ENCODE results near the gene APBB2.
"Not testable (repeated sequence)": the region's sequence is repeated elsewhere in the genome, so short reads cannot be mapped to it uniquely, and the experiment has no call there.

APBB2 gene

GRCh38 chr4:41052287-41052686 is 162.1 kb downstream of the APBB2 start:
- DNase-seq = no peak

DNA sequence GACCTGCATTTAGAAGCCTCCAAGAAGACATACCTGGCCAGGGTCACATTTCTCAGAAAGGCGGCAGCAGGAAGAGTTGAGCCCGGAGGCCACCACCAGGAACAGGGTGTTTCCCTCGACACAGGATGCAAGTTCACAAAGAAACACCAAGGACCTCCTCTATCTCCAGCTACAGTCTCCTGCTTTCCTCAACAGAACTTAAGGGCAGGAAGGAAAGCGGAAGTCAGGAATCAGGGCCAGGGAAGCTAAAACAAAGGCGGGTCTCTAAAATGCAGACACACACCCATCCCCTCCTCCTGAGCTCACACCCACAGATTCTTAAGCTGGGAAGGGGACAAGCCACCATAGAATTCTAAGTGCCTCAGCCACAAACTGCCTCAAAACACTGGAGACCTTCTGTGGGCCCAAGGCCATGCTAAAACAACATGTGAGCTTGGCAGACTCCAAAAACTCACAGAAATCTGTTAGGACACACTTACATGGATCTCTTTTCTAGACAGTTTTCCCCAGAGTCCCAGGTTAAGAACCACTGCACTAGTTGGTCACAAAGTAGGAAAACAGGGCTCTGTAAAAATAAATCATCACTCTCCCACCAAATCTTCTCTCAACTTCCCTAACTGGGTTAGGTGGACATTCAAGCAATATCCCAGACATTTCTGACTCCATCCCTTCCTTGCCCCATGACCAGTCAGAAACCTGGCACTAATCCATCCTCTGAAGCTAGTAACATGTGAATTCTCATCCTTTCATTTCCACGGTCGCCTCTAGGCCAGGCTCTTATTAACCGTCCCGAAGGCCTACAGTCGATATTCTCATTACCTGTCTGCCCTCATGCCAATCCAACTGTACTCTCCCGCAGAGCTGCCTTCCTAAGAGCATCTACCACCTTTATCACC is 163.2 kb downstream of the APBB2 start:
- no peak for DNase-seq

DNA sequence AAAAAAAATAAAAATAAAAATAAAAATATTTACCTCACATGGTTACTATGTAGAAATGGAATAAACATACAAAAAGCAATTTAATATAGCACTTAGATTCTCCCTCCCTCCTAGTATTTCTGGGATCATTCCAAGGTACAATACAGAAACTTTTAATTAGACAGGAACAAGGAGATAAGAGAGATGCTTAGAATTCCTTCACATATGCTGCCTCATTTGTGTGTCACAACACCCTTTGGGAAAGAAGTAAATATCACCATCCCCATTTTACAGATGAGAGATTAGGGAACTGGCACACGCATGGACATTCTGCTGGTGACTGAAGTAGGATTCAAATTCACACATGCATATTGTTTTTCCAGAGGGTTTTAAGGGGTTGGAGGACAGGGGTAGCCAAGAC is 164.2 kb downstream of the APBB2 start:
- no peak for DNase-seq

DNA sequence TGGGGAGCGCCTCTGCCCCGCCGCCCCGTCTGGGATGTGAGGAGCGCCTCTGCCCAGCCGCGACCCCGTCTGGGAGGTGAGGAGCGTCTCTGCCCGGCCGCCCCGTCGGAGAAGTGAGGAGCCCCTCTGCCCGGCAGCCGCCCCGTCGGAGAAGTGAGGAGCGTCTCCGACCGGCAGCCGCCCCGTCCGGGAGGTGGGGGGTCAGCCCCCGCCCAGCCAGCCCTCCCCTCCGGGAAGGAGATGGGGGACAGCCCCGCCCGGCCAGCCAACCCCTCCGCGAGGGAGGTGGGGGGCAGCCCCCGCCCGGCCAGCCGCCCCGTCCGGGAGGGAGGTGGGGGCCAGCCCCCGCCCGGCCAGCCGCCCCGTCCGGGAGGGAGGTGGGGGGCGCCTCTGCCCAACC is 165.2 kb downstream of the APBB2 start:
- not testable (repeated sequence) for DNase-seq

- no peak for DNase-seq
These were observed 169.6 kb downstream of the APBB2 start for GRCh38 chr4:41044791-41045190.

DNA sequence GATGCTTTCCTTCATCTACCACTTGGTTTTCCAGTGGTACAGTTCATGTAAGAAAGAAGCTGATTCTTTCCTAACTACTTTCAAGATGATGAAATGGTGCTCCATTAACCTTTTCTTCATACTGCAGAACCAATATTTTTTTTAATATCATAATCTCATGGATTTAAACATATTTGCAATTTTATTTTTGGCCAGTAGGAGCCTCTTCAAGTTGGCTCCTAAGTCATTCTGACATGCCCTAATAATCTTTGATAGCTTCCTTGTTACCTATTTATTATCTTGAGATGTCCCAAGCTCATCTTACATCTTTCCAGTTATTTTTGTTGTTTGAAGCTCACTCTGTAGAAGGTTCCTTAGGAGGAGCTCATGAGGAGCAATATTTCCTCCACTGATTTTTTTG is 170.2 kb downstream of the APBB2 start:
- no peak for DNase-seq

GRCh38 chr4:41043465-41043864 is 170.9 kb downstream of the APBB2 start:
- DNase-seq = no peak

DNA sequence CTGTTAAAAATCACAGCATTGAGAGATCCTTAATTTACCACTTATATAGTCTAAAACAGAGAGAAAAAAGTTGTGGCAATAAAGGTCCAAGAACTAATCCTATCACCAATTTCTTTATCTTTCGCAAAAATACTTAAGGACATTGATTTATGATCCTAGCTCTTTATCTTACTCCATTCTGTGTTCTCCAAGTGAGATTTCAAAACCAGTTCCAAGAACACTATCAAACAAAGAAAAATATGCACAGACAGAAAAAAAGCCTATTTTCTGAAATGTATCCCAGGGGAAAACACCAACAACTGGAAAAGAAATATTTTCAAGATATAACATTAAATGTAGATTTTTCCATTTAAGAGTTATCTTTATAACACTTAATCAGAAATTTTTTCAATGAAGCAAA is 172.8 kb downstream of the APBB2 start:
- DNase-seq = no peak

GRCh38 chr4:41039317-41039716 is 175.0 kb downstream of the APBB2 start:
- DNase-seq = no peak

GRCh38 chr4:41038304-41038703 is 176.0 kb downstream of the APBB2 start:
- no peak for DNase-seq

GRCh38 chr4:41029098-41029497 is 185.2 kb downstream of the APBB2 start:
- no peak for DNase-seq

DNA sequence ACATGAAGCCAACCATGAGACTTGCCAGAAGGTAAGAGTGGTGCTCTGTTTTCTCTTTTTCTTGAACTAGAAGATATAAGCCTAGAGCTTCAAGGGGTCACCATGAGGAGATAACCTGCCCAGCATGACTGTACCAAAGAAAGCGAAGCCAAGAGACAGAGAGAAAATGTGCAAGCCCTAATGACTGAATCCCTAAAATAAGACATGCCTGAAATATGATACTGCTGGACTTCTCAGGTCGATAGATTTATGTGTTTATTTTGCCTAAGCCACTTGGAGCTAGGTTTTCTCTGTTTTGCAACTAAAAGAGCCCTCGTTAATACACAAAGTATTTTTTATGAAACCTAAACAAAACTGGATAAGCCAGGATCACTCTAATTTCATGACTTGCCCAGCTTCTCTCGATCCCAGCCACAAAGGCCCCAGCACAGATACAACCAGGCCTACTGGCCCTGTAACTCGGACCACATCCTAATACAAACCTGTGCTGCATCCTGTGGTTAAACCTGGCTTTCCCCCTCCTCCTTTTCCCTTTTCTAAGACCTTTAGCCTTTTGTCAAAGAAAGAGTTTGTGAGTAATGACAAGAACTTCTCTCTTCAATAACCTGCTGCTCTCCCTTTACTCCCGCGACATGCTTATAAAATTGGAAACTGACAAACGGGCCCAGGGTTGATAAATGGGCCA is 185.8 kb downstream of the APBB2 start:
- DNase-seq = no peak

GRCh38 chr4:41026971-41027370 is 187.4 kb downstream of the APBB2 start:
- DNase-seq = no peak

DNA sequence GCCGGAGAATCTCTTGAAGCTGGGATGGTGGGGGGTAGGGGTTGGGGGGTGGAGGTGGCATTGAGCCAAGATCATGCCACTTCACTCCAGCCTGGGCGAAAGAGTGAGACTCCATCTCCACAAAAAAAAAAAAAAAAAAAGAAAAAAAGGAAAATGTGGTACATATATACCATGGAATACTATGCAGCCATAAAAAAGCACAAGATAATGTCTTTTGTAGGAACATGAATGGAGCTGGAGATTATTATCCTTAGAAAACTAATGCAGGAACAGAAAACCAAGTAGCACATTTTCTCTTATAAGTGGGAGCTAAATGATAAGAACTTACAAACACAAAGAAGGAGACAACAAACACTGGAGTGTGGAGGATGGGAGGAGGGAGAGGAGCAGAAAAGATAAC is 188.5 kb downstream of the APBB2 start:
- no peak for DNase-seq

DNA sequence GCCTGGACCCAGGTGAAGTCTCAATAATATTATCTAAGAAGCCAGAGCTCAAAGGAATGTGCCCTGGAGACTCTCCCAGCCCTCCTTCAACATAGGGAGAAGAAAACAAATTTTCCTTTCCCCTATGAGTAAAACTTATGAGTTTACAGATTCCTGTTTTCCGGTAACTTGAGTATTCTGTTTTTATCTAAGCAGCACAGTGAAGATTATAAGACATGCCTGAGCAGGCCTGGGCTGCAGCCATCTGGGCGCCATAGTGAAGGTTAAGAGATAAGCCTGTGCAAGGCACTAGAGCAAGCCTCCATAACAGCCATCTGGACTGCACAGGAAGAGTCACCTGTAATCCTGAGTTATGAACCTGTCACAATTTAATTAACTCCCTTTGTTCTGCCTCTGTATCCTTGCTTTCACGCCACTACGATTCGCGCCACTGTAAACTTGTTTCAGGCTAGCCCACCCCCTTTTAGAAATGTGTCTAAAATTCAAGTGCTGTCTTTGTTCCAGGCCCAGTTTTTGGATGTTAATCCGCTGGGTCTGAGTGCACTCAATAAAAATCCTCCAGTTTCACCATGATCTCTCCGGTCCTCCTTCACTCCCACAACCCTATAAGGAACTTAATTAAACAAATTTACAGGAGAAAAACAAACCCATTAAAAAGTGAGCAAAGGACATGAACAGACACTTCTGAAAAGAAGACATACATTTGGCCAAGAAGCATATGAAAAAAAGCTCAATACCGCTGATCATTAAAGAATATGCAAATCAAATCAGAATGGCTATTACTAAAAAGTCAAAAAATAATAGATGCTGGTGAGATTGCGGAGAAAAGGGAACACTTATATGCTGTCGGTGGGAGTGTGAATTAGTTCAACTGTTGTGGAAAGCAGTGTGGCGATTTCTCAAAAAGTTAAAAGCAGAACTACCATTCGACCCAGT is 189.5 kb downstream of the APBB2 start:
- DNase-seq = no peak

DNA sequence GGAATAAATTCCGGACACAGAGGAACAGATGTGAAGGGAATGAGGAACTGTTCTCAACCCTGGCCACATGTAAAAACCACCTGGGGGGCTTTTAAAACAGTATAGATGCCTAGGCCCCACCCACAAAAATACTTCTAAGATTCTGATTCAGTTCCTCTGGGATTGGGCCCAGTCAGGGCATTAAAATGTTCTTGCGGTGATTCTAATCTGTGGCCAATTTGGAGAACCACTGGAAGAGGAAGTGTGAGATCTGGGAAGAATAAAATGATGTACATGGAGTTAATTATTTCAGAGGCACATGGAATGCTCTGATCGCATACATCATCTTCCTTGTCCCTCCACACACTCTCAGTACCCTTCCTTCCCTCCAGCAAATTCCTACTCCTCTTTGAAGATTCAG is 192.2 kb downstream of the APBB2 start:
- DNase-seq = no peak

- DNase-seq = no peak
These were observed 199.2 kb downstream of the APBB2 start for GRCh38 chr4:41015016-41015675.

DNA sequence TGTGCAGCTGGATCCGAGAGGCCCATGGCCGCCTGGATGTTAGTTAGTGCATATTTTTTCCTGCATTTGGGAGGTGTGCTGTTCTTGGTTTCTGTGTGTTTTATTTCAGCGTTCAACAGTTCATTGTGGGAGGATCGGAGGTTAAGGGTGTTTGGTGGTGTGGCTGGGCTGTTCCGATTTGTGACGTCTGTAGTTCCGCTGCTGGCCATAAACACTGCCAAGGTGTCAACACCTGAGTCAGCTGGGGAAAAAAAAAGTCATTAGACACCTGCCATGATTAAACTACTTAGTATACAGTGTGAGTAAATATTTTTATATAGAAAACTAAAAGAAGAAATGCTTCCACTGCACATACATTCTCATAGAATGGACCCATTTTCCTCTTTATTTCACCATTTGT is 200.2 kb downstream of the APBB2 start:
- no peak for DNase-seq

DNA sequence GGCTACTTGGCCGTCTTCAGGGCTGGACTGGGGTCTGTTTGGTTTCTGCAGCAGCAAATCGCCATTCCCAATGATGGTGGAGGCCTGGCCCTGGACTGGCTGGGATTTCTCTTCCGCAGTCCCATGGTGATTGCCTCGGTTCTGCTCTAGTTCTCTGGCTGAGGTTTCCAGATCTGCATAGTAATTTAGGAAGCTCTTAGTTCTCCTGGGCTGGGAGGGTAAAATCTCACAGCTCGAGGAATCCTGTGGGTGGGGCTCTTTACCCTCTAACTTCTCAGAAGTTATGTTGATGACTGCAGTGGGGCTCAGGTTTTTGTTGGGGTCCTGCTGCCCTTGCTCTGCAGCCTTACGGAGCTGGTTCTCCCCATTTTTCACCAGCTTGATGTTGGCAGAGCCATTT is 200.6 kb downstream of the APBB2 start:
- no peak for DNase-seq

DNA sequence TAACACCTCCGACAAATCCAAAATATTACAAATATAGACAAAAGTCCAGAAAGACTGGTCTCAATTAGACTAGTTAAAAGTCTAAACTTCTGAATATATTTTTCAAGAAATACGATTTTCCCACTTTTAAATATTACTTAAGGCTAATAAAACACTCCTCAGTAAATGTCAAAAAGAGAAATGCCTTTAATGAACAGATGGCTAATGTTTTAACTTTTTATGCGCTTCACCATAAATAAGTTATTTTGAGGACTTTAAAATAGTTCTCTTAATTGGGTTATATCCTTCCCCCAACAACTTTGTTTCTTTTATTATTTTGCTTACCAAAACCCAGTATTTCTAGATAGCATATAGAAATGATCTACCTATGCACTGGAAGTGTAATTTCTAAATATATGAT is 201.4 kb downstream of the APBB2 start:
- DNase-seq = no peak

GRCh38 chr4:41012293-41012692 is 202.0 kb downstream of the APBB2 start:
- DNase-seq = no peak

GRCh38 chr4:41009411-41009810 is 204.9 kb downstream of the APBB2 start:
- DNase-seq = no peak

GRCh38 chr4:41006141-41006540 is 208.2 kb downstream of the APBB2 start:
- no peak for DNase-seq

Data from NCI-H1092 (cell line).